Activated T-cell treated with anti-CD3 and anti-CD28 coated beads, Interleukin-2, amount 50 U/mL, for 24 hours (primary cell): ENCODE results near the gene MAPK8IP1.
A peak's percentile ranks its signal among the peaks of the same experiment; 100 is the strongest.

Source experiments
- DNase-seq: peaks from one replicate; pipeline ENCODE4 v3.0.0-alpha.2; 2020
- H3K27ac Mint-ChIP-seq: 2 replicates; pipeline ENCODE4 v1.8.0; 2020; ENCODE audit warnings: mild to moderate bottlenecking, mixed read lengths
- H3K27me3 Mint-ChIP-seq: 2 replicates; pipeline ENCODE4 v1.8.0; 2020; ENCODE audit warnings: mixed read lengths
- H3K36me3 Mint-ChIP-seq: 2 replicates; pipeline ENCODE4 v1.8.0; 2020; ENCODE audit warnings: low read depth, mixed read lengths
- H3K4me1 Mint-ChIP-seq: 2 replicates; pipeline ENCODE4 v1.8.0; 2020; ENCODE audit warnings: low read depth, mixed read lengths
- H3K4me3 Mint-ChIP-seq: 2 replicates; pipeline ENCODE4 v1.8.0; 2020; ENCODE audit warnings: mild to moderate bottlenecking, moderate library complexity, mixed read lengths
- H3K9me3 Mint-ChIP-seq: 2 replicates; pipeline ENCODE4 v1.8.0; 2020; ENCODE audit warnings: mixed read lengths

MAPK8IP1 gene

GRCh38 chr11:45928535-45929215 lies 43.2 kb downstream of the MAPK8IP1 start:
- H3K9me3 Mint-ChIP-seq, result no peaks in the 10 kb centered on the region
- H3K27me3 Mint-ChIP-seq, result peaks cover 7% of the 10 kb centered on the region
- no peak overlapping the region for H3K4me3 Mint-ChIP-seq
- peaks cover 37% of the 10 kb centered on the region for H3K4me1 Mint-ChIP-seq
- peak; percentile 29 for DNase-seq
- H3K27ac Mint-ChIP-seq, result peak overlapping the region; percentile 17
- H3K36me3 Mint-ChIP-seq, result peaks cover 15% of the 10 kb centered on the region

DNA sequence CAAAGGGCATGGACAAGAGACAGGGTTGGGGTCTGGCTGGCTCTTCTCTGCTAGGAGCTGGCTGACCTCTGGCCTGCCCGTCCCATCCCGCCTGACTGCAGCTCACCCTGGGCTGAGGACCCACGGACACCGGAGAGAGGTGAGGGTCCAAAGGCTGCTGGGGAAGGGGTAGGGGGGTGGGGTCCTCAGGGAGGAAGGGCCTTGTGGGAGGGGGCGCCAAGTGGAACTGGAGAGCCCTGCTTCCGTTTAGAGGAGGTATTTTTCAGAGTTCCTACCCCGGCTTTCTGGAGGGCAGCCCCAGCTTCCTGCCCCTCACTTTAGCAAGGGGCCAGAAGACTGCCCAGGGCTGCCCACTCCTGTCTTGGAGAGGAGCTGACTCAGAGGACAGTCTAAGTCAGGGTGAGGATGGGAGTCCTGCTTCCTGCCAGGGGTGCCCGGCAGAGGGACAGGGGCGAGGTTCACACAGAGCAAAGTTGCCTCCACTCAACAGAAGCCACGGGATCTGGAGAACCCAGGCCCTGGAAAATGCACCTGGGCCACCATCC lies 44.1 kb downstream of the MAPK8IP1 start:
- H3K4me3 Mint-ChIP-seq, result no peak overlapping the region
- H3K4me1 Mint-ChIP-seq, result peaks cover 32% of the 10 kb centered on the region
- H3K9me3 Mint-ChIP-seq, result no peaks in the 10 kb centered on the region
- H3K36me3 Mint-ChIP-seq, result peaks cover 22% of the 10 kb centered on the region
- DNase-seq, result peak; percentile 33
- H3K27me3 Mint-ChIP-seq, result no peaks in the 10 kb centered on the region
- H3K27ac Mint-ChIP-seq, result peak overlapping the region; percentile 45

GRCh38 chr11:45930031-45930794 lies 44.8 kb downstream of the MAPK8IP1 start:
- peak; percentile 60 for DNase-seq
- Mint-ChIP-seq H3K27ac (peak overlapping the region; percentile 45), H3K9me3 (no peaks in the 10 kb centered on the region), H3K27me3 (no peaks in the 10 kb centered on the region), H3K4me3 (no peak overlapping the region), H3K4me1 (peaks cover 32% of the 10 kb centered on the region), H3K36me3 (peaks cover 29% of the 10 kb centered on the region)

DNA sequence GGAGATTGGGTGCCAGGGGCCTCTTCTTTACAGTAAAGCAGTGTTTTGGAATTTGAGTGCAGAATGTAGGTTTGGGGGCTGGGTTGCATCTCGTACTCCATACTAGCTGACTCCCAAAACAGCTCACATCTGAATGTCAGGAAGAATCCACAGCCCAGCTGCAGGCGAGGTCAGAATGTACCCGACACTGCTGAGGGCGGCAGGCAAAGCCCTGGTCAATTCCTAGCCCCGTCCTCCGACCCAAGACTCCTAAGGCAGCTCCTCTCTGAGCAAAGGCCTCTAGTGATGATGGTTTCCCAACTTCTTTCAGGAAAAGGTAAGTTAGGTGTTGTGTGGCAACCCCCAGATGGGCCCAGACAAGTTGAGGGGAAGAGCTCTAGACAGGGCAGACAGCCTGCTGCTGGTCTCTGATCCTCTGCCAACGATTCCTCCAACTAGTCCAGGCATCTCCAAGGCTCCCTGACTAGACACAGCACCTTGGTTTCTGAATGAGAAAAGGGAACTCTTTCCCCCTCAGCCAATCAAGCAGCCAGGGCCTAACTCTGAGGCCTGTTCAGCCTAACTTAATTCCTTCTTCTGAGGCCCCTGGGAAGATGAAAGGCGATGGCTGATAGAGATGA lies 45.6 kb downstream of the MAPK8IP1 start:
- peaks cover 32% of the 10 kb centered on the region for H3K4me1 Mint-ChIP-seq
- H3K27me3 Mint-ChIP-seq, result no peaks in the 10 kb centered on the region
- no peak overlapping the region for H3K4me3 Mint-ChIP-seq
- H3K36me3 Mint-ChIP-seq, result peaks cover 37% of the 10 kb centered on the region
- DNase-seq, result no peak
- H3K9me3 Mint-ChIP-seq, result no peaks in the 10 kb centered on the region
- H3K27ac Mint-ChIP-seq, result peak overlapping the region; percentile 45

DNA sequence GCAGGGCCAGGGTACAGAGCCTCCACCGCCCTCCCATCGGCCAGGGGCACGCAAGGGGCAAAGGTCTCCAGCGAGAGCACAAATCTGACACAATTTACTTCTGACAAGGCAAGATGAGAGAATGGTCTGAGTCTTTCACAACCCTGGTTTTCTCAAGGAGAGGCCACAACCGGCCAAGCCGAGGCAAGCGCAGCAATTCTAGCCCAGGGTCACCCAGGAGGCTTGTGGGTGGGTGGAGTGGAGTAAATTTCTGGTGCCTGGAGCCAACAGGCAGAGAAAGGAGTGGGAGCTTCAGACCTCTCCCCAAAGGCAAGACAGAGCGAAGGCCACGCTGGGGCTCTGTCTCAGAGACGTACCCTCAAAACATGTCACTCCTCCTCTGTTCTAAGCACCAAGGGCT lies 46.3 kb downstream of the MAPK8IP1 start:
- DNase-seq, result no peak
- Mint-ChIP-seq H3K27me3 (no peaks in the 10 kb centered on the region), H3K27ac (peak overlapping the region; percentile 35), H3K4me1 (peaks cover 32% of the 10 kb centered on the region), H3K9me3 (no peaks in the 10 kb centered on the region), H3K4me3 (no peak overlapping the region), H3K36me3 (peaks cover 42% of the 10 kb centered on the region)

DNA sequence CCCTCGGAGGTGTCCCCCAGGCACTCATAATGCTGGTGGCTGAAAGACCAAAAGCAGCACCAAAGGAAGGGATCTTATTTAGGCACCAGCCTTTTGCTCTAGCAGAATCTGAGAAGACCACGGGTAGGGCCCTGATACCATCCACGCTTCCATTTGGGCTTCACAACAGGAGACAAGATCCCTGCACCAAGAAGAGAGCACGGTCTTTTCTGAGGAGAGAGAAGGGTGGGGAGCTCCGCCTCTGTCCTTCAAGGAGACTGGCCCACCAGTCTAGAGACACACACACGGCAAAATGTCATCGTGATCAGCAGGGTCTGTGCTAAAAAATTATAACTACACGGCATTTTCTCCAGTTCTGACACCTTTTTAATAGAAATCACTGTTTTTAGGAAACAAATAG lies 46.8 kb downstream of the MAPK8IP1 start:
- H3K36me3 Mint-ChIP-seq, result peaks cover 46% of the 10 kb centered on the region
- H3K9me3 Mint-ChIP-seq, result no peaks in the 10 kb centered on the region
- H3K27ac Mint-ChIP-seq, result no peak overlapping the region
- DNase-seq, result no peak
- H3K4me3 Mint-ChIP-seq, result no peak overlapping the region
- H3K4me1 Mint-ChIP-seq, result peaks cover 28% of the 10 kb centered on the region
- H3K27me3 Mint-ChIP-seq, result no peaks in the 10 kb centered on the region

- no peak for DNase-seq
- Mint-ChIP-seq H3K27me3 (no peaks in the 10 kb centered on the region), H3K36me3 (peaks cover 53% of the 10 kb centered on the region), H3K9me3 (no peaks in the 10 kb centered on the region), H3K27ac (no peak overlapping the region), H3K4me3 (no peak overlapping the region), H3K4me1 (peaks cover 24% of the 10 kb centered on the region)
Observed at GRCh38 chr11:45933131-45933831, 47.8 kb downstream of the MAPK8IP1 start.

- Mint-ChIP-seq H3K9me3 (no peaks in the 10 kb centered on the region), H3K36me3 (peaks cover 57% of the 10 kb centered on the region), H3K27me3 (no peaks in the 10 kb centered on the region), H3K4me1 (peaks cover 24% of the 10 kb centered on the region), H3K27ac (no peak overlapping the region), H3K4me3 (no peak overlapping the region)
- no peak for DNase-seq
Observed at GRCh38 chr11:45933846-45934579, 48.6 kb downstream of the MAPK8IP1 start.

DNA sequence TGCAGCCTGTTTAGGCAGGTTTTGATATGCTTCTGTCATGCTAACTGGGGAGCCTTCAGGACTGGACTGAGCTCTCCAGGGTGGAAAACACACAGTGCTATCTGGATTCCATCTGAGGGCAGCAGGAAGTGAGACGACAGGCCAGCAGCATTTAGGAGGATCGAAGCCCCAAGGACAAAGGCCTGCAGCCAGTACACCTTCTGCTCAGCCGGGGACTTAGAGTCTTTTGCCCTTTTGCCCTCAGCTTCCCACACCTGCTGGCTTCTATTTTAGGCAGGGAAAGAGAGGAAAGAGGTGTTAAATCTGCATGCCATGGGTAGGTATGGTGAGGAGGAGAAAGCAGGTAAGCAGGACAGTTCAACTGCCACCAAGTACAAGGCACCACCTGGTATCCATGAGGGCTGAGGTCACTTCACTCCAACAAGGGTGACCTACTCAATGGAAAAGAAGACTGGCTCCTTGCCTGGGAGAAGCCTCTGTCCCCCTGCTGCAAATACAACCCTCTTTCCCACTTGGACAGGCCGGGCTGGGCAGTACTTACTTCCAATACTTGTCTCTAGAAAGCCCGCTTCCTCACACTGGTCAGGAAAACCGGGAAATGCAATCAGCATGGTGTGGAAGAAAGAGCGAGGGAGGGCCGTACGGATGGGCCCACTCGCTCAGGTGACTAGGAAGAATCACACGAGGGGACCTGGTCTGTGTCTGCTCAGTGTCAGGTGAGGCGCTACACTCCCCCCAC lies 49.3 kb downstream of the MAPK8IP1 start:
- peaks cover 57% of the 10 kb centered on the region for H3K36me3 Mint-ChIP-seq

DNA sequence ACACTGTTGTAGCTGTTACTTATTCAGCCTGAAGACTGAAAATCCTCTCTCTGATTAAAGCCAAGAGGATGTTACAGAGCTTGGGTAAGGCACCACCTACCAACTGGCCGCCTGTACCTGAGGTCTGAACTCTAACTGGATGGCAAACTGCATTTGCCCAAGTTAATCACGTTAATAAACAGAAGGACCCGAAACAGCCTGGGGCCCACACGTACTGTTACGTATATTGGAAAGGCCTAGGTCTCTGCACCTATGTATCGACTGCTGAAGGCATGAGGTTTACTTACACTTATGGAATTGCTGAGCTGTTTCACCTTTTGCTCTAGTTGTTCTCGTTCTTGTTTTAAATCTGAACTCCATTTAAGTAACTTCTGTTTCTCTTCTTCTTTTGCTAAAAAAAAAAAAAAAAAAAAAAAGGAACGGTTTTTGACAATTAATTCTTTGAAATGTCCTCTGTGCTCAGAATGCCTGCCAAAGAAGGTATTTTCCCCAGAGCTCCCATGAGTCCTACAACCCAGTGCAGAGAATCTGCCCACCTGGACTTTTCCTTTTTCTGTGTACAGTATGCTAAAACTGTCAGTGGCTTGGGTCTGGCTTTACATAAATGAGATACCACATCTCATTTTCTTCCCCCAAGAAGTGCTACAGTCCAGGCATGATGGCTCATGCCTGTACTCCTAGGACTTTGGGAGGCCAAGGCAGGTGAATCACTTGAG lies 50.1 kb downstream of the MAPK8IP1 start:
- no peak overlapping the region for H3K4me3 Mint-ChIP-seq
- no peaks in the 10 kb centered on the region for H3K9me3 Mint-ChIP-seq
- H3K36me3 Mint-ChIP-seq, result peaks cover 57% of the 10 kb centered on the region
- H3K27me3 Mint-ChIP-seq, result no peaks in the 10 kb centered on the region
- H3K27ac Mint-ChIP-seq, result no peak overlapping the region
- DNase-seq, result no peak
- H3K4me1 Mint-ChIP-seq, result peaks cover 12% of the 10 kb centered on the region

More for the DNA sequence above, 49.3 kb downstream of the MAPK8IP1 start:
- H3K27me3 Mint-ChIP-seq, result no peaks in the 10 kb centered on the region
- H3K9me3 Mint-ChIP-seq, result no peaks in the 10 kb centered on the region
- peaks cover 19% of the 10 kb centered on the region for H3K4me1 Mint-ChIP-seq
- no peak overlapping the region for H3K27ac Mint-ChIP-seq
- H3K4me3 Mint-ChIP-seq, result no peak overlapping the region
- no peak for DNase-seq

DNA sequence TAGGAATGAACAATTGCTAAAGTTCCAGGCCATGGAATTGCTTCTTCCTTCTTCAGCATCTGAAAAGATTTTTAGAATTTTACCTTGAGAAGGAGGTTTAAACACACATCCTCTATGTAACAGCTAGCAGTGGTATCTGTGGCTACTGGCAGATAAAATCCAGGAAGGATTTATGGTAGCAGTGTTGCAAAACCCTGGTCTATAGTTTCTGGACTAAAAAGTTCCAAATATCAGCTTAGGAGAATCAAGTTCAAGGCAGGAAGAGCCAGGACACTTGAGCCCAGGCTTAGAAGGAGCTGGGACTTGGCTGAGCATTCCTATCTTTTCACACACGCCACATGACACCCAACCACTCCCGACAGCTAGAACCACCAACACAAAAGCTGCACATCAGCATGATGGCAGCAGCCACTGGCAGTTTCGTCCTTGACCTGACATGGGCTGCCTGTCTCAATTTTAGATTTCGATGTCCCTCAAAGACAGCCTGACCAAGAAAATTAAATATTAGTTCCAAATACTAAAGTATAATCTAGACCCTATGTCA lies 51.1 kb downstream of the MAPK8IP1 start:
- no peaks in the 10 kb centered on the region for H3K9me3 Mint-ChIP-seq
- H3K4me3 Mint-ChIP-seq, result no peak overlapping the region
- DNase-seq, result no peak
- no peaks in the 10 kb centered on the region for H3K27me3 Mint-ChIP-seq
- H3K27ac Mint-ChIP-seq, result peak overlapping the region; percentile 3
- H3K4me1 Mint-ChIP-seq, result peaks cover 4% of the 10 kb centered on the region
- H3K36me3 Mint-ChIP-seq, result peaks cover 57% of the 10 kb centered on the region

GRCh38 chr11:45937916-45938315 lies 52.5 kb downstream of the MAPK8IP1 start:
- no peak for DNase-seq
- Mint-ChIP-seq H3K4me1 (peaks cover 2% of the 10 kb centered on the region), H3K27ac (no peak overlapping the region), H3K27me3 (no peaks in the 10 kb centered on the region), H3K9me3 (no peaks in the 10 kb centered on the region), H3K4me3 (no peak overlapping the region), H3K36me3 (peaks cover 59% of the 10 kb centered on the region)
